GM18508 (cell line): ENCODE measurements around the gene NPY4R2.
"Not testable (repeated sequence)": the region's sequence is repeated elsewhere in the genome, so short reads cannot be mapped to it uniquely, and the experiment has no call there.

Experiments
- ATAC-seq: cut with Tn5 transposase; IDR thresholded peaks from one replicate; pipeline ENCODE4 v1.9.1; 2021; ENCODE audit warnings: moderate number of reproducible peaks; ENCODE audit not compliant: insufficient read depth, unreplicated experiment

Gene NPY4R2

GRCh38 chr10:47927147-47927916, 8.9 kb downstream of the NPY4R2 start:
- ATAC-seq = not testable (repeated sequence)

GRCh38 chr10:47928225-47928624, 9.8 kb downstream of the NPY4R2 start:
- ATAC-seq = not testable (repeated sequence)

GRCh38 chr10:47932824-47933223, 14.4 kb downstream of the NPY4R2 start:
- ATAC-seq = not testable (repeated sequence)

- not testable (repeated sequence) for ATAC-seq
Observed at GRCh38 chr10:47933462-47933861, 15.0 kb downstream of the NPY4R2 start.

GRCh38 chr10:47936772-47937228, 18.3 kb downstream of the NPY4R2 start:
- not testable (repeated sequence) for ATAC-seq

GRCh38 chr10:47937634-47938033, 19.2 kb downstream of the NPY4R2 start:
- ATAC-seq = not testable (repeated sequence)

- ATAC-seq = not testable (repeated sequence)
Observed at GRCh38 chr10:47940821-47941220, 22.4 kb downstream of the NPY4R2 start.

GRCh38 chr10:47941379-47941778, 22.9 kb downstream of the NPY4R2 start:
- not testable (repeated sequence) for ATAC-seq

GRCh38 chr10:47942351-47943019, 24.0 kb downstream of the NPY4R2 start:
- ATAC-seq = not testable (repeated sequence)

- ATAC-seq = not testable (repeated sequence)
Observed at GRCh38 chr10:47943328-47943727, 24.9 kb downstream of the NPY4R2 start.

- not testable (repeated sequence) for ATAC-seq
Observed at GRCh38 chr10:47947424-47947823, 29.0 kb downstream of the NPY4R2 start.

- ATAC-seq = not testable (repeated sequence)
Observed at GRCh38 chr10:47957158-47957557, 38.7 kb downstream of the NPY4R2 start.

GRCh38 chr10:47959677-47960076, 41.2 kb downstream of the NPY4R2 start:
- not testable (repeated sequence) for ATAC-seq

GRCh38 chr10:47960699-47961098, 42.2 kb downstream of the NPY4R2 start:
- ATAC-seq = not testable (repeated sequence)

- not testable (repeated sequence) for ATAC-seq
Observed at GRCh38 chr10:47962785-47963184, 44.3 kb downstream of the NPY4R2 start.

- ATAC-seq = not testable (repeated sequence)
Observed at GRCh38 chr10:47964280-47965063, 46.0 kb downstream of the NPY4R2 start.

- ATAC-seq = not testable (repeated sequence)
Observed at GRCh38 chr10:47968988-47969387, 50.5 kb downstream of the NPY4R2 start.

- not testable (repeated sequence) for ATAC-seq
Observed at GRCh38 chr10:47970047-47970446, 51.6 kb downstream of the NPY4R2 start.

GRCh38 chr10:47971598-47971997, 53.1 kb downstream of the NPY4R2 start:
- not testable (repeated sequence) for ATAC-seq

- ATAC-seq = not testable (repeated sequence)
Observed at GRCh38 chr10:47972077-47972476, 53.6 kb downstream of the NPY4R2 start.
